HepG2 (cell line): ENCODE measurements around the gene DZIP1L. TPM values are rescaled to one million over a fixed set of nuclear protein-coding genes. Genes with fewer than 3 reads are reported as not detected.

Experiments used
- ATAC-seq: fragments of 200-7000 bp; cut with Tn5 transposase; 3 replicates; pipeline ENCODE4 v1.9.1; 2020; ENCODE audit warnings: mild to moderate bottlenecking, moderate library complexity
- BruUV-seq: library from RNA; stranded (reverse); fragments of 400-500 nt; replicated peaks from 2 replicates; lab custom pipeline; 2021; lab: Mats Ljungman, UMichigan
- CTCF ChIA-PET: fragments of 300-600 bp; formaldehyde crosslinking; extraction: SDS; loops from one replicate; lab custom pipeline; 2021; ENCODE audit warnings: low total read pairs, inconsistent platforms, low intra/inter-chr PET ratio; lab: Yijun Ruan, JAX
- POLR2A ChIA-PET: fragments of 350-600 bp; sonication (Branson Sonifier 250); formaldehyde crosslinking; loops from one replicate; lab custom pipeline; 2020; ENCODE audit warnings: antibody characterized with exemption, inconsistent platforms; lab: Yijun Ruan, JAX
- DNase-seq: peaks from one replicate; pipeline ENCODE4 v3.0.0-alpha.2; 2015; ENCODE audit warnings: low spot score
- FAIRE-seq: peaks from 3 replicates; lab custom pipeline; 2011; peaks lifted over from hg19 to GRCh38; lab: Jason Lieb, UNC
- H2AFZ ChIP-seq: one replicate; pipeline ENCODE4 v1.6.1; 2011; ENCODE audit warnings: low read length, inconsistent platforms
- H3K27ac ChIP-seq: fragments of 300-600 bp; 3 replicates; pipeline ENCODE4 v1.8.0; 2011; ENCODE audit warnings: mixed run types, mild to moderate bottlenecking, mixed read lengths, low read length, inconsistent platforms; ENCODE audit not compliant: insufficient read depth; ENCODE audit errors: extremely low read length
- H3K27me3 ChIP-seq, 2 experiments: fragments of 200-600 bp in 1 of 2; 2 replicates in 1 of 2; 3 replicates in 1 of 2; pipeline versions ENCODE4 v1.6.0 to v1.8.0; 2011; ENCODE audit warnings: low read length in 2 of 2, mild to moderate bottlenecking in 2 of 2, moderate library complexity in 2 of 2, inconsistent platforms in 1 of 2; ENCODE audit not compliant: insufficient read depth in 2 of 2, control insufficient read depth in 1 of 2
- H3K36me3 ChIP-seq, 2 experiments: fragments of 200-600 bp in 1 of 2; replicated peaks in 1 of 2; 2 replicates in 1 of 2; 3 replicates in 1 of 2; pipeline versions ENCODE4 v1.5.1 to v1.8.0; 2011; ENCODE audit warnings: low read length in 2 of 2, inconsistent platforms in 1 of 2; ENCODE audit not compliant: insufficient read depth in 2 of 2, control insufficient read depth in 1 of 2
- H3K4me1 ChIP-seq: 2 replicates; pipeline ENCODE4 v1.5.1; 2012; ENCODE audit warnings: low read length, inconsistent platforms; ENCODE audit not compliant: insufficient read depth
- H3K4me2 ChIP-seq: 2 replicates; pipeline ENCODE4 v1.6.0; 2011; ENCODE audit warnings: low read depth, low read length, inconsistent platforms
- H3K4me3 ChIP-seq, 3 experiments: fragments of 200-600 bp in 1 of 3; sonication (generic), shearing (Covaris generic) in 1 of 3; replicated peaks in 1 of 3; 2 replicates each; pipeline ENCODE4 v1.5.1; 2011 to 2016; ENCODE audit warnings: low read length in 3 of 3, inconsistent platforms in 2 of 3, low read depth in 2 of 3, mild to moderate bottlenecking in 2 of 3, control low read depth in 1 of 3, mixed read lengths in 1 of 3; ENCODE audit not compliant: insufficient read depth in 1 of 3
- H3K79me2 ChIP-seq: one replicate; pipeline ENCODE4 v1.6.1; 2011; ENCODE audit warnings: low read length, inconsistent platforms; ENCODE audit not compliant: insufficient read depth
- H3K9ac ChIP-seq: 2 replicates; pipeline ENCODE4 v1.6.0; 2011; ENCODE audit warnings: mild to moderate bottlenecking, low read depth, low read length, inconsistent platforms; ENCODE audit not compliant: insufficient read depth
- H3K9me3 ChIP-seq: 2 replicates; pipeline ENCODE4 v1.5.1; 2012; ENCODE audit warnings: mild to moderate bottlenecking, low read length
- H4K20me1 ChIP-seq: 2 replicates; pipeline ENCODE4 v1.6.0; 2011; ENCODE audit warnings: inconsistent platforms, mild to moderate bottlenecking, low read length, moderate library complexity; ENCODE audit not compliant: insufficient read depth
- AHR ChIP-seq: IDR thresholded peaks from 2 replicates; pipeline ENCODE4 v1.6.1; 2018; ENCODE audit warnings: missing genetic modification reagents, missing compliant biosample characterization
- IRF9 ChIP-seq: sonication (generic); formaldehyde crosslinking; IDR thresholded peaks from 2 replicates; pipeline ENCODE4 v1.8.0; 2022; ENCODE audit warnings: missing genetic modification reagents, mild to moderate bottlenecking, borderline replicate concordance
- PBX2 ChIP-seq: IDR thresholded peaks from 2 replicates; pipeline ENCODE4 v1.6.1; 2016; ENCODE audit warnings: control low read depth
- PHF21A ChIP-seq: sonication (generic); formaldehyde crosslinking; IDR thresholded peaks from 2 replicates; pipeline ENCODE4 v1.5.0; 2020; ENCODE audit warnings: mild to moderate bottlenecking, missing genetic modification reagents
- RFXANK ChIP-seq: IDR thresholded peaks from 2 replicates; pipeline ENCODE4 v1.6.1; 2016
- RNF2 ChIP-seq: fragments of 450-650 bp; conservative IDR thresholded peaks from 2 replicates; pipeline ENCODE4 v1.6.1; 2016; ENCODE audit warnings: low read depth
- SAFB2 ChIP-seq: sonication (generic); formaldehyde crosslinking; IDR thresholded peaks from 2 replicates; pipeline ENCODE4 v1.5.1; 2020; ENCODE audit warnings: missing genetic modification reagents, low read depth, mild to moderate bottlenecking, borderline replicate concordance
- TEF ChIP-seq: sonication (generic); formaldehyde crosslinking; IDR thresholded peaks from 2 replicates; pipeline ENCODE4 v1.5.0; 2020; ENCODE audit warnings: missing genetic modification reagents
- TFDP2 ChIP-seq: sonication (generic); formaldehyde crosslinking; IDR thresholded peaks from 2 replicates; pipeline ENCODE4 v1.4.0; 2020; ENCODE audit warnings: missing genetic modification reagents
- THAP7 ChIP-seq: sonication (generic); formaldehyde crosslinking; IDR thresholded peaks from 2 replicates; pipeline ENCODE4 v1.8.1; 2023; ENCODE audit warnings: mild to moderate bottlenecking, missing genetic modification reagents
- ZBTB20 ChIP-seq: sonication (generic); formaldehyde crosslinking; IDR thresholded peaks from 2 replicates; pipeline ENCODE4 v1.8.1; 2023; ENCODE audit warnings: missing genetic modification reagents, low read depth, mild to moderate bottlenecking, borderline replicate concordance
- ZNF180 ChIP-seq: sonication (generic); formaldehyde crosslinking; IDR thresholded peaks from 2 replicates; pipeline ENCODE4 v1.4.0; 2020; ENCODE audit warnings: low read depth, missing genetic modification reagents, borderline replicate concordance
- ZNF33B ChIP-seq: sonication (generic); formaldehyde crosslinking; IDR thresholded peaks from 2 replicates; pipeline ENCODE4 v1.5.1; 2020; ENCODE audit warnings: mild to moderate bottlenecking, missing genetic modification reagents
- ZNF513 ChIP-seq: sonication (generic); formaldehyde crosslinking; conservative IDR thresholded peaks from 2 replicates; pipeline ENCODE4 v1.5.0; 2020; ENCODE audit warnings: missing genetic modification reagents
- ZNF530 ChIP-seq: sonication (generic); formaldehyde crosslinking; IDR thresholded peaks from 2 replicates; pipeline ENCODE4 v1.5.0; 2020; ENCODE audit warnings: low read depth, mild to moderate bottlenecking, missing genetic modification reagents
- ZNF652 ChIP-seq: IDR thresholded peaks from 2 replicates; pipeline ENCODE4 v1.6.1; 2016; ENCODE audit warnings: low read depth, borderline replicate concordance
- ZNF768 ChIP-seq: sonication (generic); formaldehyde crosslinking; IDR thresholded peaks from 2 replicates; pipeline ENCODE4 v1.4.0; 2020; ENCODE audit warnings: missing genetic modification reagents
- ZSCAN30 ChIP-seq: sonication (generic); formaldehyde crosslinking; IDR thresholded peaks from 2 replicates; pipeline ENCODE4 v1.5.0; 2020; ENCODE audit warnings: mild to moderate bottlenecking, missing genetic modification reagents
- WGBS: methylation state at CpG from one replicate; pipeline ENCODE4 v1.1.6; 2017; ENCODE audit warnings: low lambda C conversion rate; 5-methylcytosine and 5-hydroxymethylcytosine counted together
- in situ Hi-C: cut with HindIII; loops from 2 replicates; pipeline ENCODE4 v1.10.0; 2017; ENCODE audit warnings: low pct_unique_long_range_greater_than_20kb; ENCODE audit not compliant: extremely low pct_ligation_motif_present
- intact Hi-C: fragments of 100-400 bp; cut with micrococcal nuclease; formaldehyde crosslinking; loops from one replicate; pipeline ENCODE4 v1.10.0; 2022; ENCODE audit not compliant: unreplicated experiment
- polyA plus RNA-seq, 8 experiments: library from polyadenylated mRNA; depleted of rRNA in 3 of 8; stranded (reverse) in 7 of 8; unstranded in 1 of 8; fragments of >200 nt; fragmentation: Illumina TruSeq in 4 of 8; extraction: Trizol in 4 of 8; gene quantifications; 2 replicates each; pipeline versions ENCODE4 v1.2.1 to v1.2.3, GENCODE V29; 2011 to 2016; ENCODE audit warnings: low read depth in 4 of 8, missing spikeins in 1 of 8, mixed read lengths in 1 of 8; ENCODE audit not compliant: insufficient read depth in 1 of 8
- total RNA-seq, 5 experiments: library from RNA; depleted of rRNA; stranded (reverse); fragments of >200 nt; fragmentation: Illumina TruSeq; extraction: Trizol; gene quantifications; 2 replicates each; pipeline ENCODE4 v1.2.3, GENCODE V29; 2016; ENCODE audit warnings: low read depth in 1 of 5

Gene DZIP1L
- total and polyA plus RNA-seq, 2 of the 13 experiments (the other 11 are each of a cell fraction or from before 2014, with no cell fraction given) = 0.90 to 1.2 TPM

GRCh38 chr3:138070006-138070405 lies 45.4 kb downstream of the DZIP1L start:
- Histone ChIP-seq H3K4me2 (no peak overlapping the region), H4K20me1 (no peaks in the 10 kb centered on the region), H2AFZ (no peak overlapping the region), H3K4me1 (no peaks in the 10 kb centered on the region), H3K36me3 (no peaks in the 10 kb centered on the region), H3K9ac (no peak overlapping the region), H3K4me3 (no peak overlapping the region), H3K27ac (no peak overlapping the region), H3K9me3 (no peaks in the 10 kb centered on the region), H3K27me3 (no peaks in the 10 kb centered on the region), H3K79me2 (no peaks in the 10 kb centered on the region)
- ATAC-seq (no peak), FAIRE-seq (no peak), DNase-seq (no peak)
- CTCF ChIA-PET = interaction anchor here (2.9 kb wide), 1 partner anchor 48 kb away, joined by 64 read pairs; no protein-coding TSS in a partner anchor
- in situ Hi-C loops = no loop called here
- POLR2A ChIA-PET = interaction anchor here (0.7 kb wide), 1 partner anchor 46 kb away, joined by 3 read pairs; the partner anchor contains the start of gene DZIP1L
- 76% methylated on average over 4 of the region's 4 CpGs for whole genome bisulfite sequencing
- no TSS peak for BruUV-seq
- intact Hi-C loops = no loop called here
- no peak for TF ChIP-seq THAP7
- TF ChIP-seq SAFB2 (CRISPR knock-in tag) = no peak
- no peak for TF ChIP-seq RNF2
- TF ChIP-seq PHF21A (CRISPR knock-in tag) = no peak
- TF ChIP-seq TFDP2 (CRISPR knock-in tag) = no peak
- TF ChIP-seq ZNF513 = no peak
- no peak for TF ChIP-seq ZNF652 (CRISPR knock-in tag)
- no peak for TF ChIP-seq ZNF180 (CRISPR knock-in tag)
- TF ChIP-seq RFXANK (CRISPR knock-in tag) = no peak
- no peak for TF ChIP-seq ZNF33B (CRISPR knock-in tag)
- no peak for TF ChIP-seq AHR (CRISPR knock-in tag)
- TF ChIP-seq ZSCAN30 (CRISPR knock-in tag) = no peak
- no peak for TF ChIP-seq PBX2 (CRISPR knock-in tag)
- TF ChIP-seq IRF9 (CRISPR knock-in tag) = no peak
- no peak for TF ChIP-seq TEF
- TF ChIP-seq ZNF530 = no peak
- TF ChIP-seq ZNF768 (CRISPR knock-in tag) = no peak
- no peak for TF ChIP-seq ZBTB20 (CRISPR knock-in tag)
